Tibial artery (tissue), 4 donors: ENCODE data around the gene POLR1E.

Experiments used
- DNase-seq, 2 donors: peaks; one replicate each; pipeline ENCODE4 v3.0.0-alpha.2; 2019
- H3K27ac ChIP-seq, 2 donors: fragments of 200-600 bp; sonication (generic) in 1 of 2; 1 replicate in 1 of 2; 2 replicates in 1 of 2; pipeline ENCODE4 v1.5.1; 2018 to 2019; ENCODE audit warnings: mild to moderate bottlenecking in 1 of 2
- H3K27me3 ChIP-seq, 2 donors: fragments of 200-600 bp; sonication (generic) in 1 of 2; one replicate each; pipeline versions ENCODE4 v1.5.1 to v1.6.0; 2016 to 2019
- H3K36me3 ChIP-seq, 3 donors: fragments of 200-600 bp; sonication (generic) in 2 of 3; one replicate each; pipeline ENCODE4 v1.5.1; 2016 to 2019; ENCODE audit warnings: mild to moderate bottlenecking in 2 of 3
- H3K4me1 ChIP-seq, 4 donors: fragments of 200-600 bp; sonication (generic) in 2 of 4; 1 replicate in 3 of 4; 2 replicates in 1 of 4; pipeline ENCODE4 v1.5.1; 2016 to 2019
- H3K4me3 ChIP-seq, 2 donors: fragments of 200-600 bp; sonication (generic) in 1 of 2; 1 replicate in 1 of 2; 2 replicates in 1 of 2; pipeline ENCODE4 v1.5.1; 2018 to 2019; ENCODE audit warnings: mild to moderate bottlenecking in 2 of 2
- H3K9me3 ChIP-seq, 3 donors: fragments of 200-600 bp; sonication (generic) in 1 of 3; one replicate each; pipeline ENCODE4 v1.5.1; 2016 to 2019
- CTCF ChIP-seq, 2 experiments: fragments of 200-600 bp in 1 of 2; fragments of 450-650 bp in 1 of 2; IDR thresholded peaks; one replicate each; pipeline ENCODE4 v1.5.1; 2017 to 2019; ENCODE audit warnings: antibody characterized with exemption in 2 of 2, mild to moderate bottlenecking in 1 of 2, moderate library complexity in 1 of 2
- intact Hi-C: fragments of 100-400 bp; cut with DNase I; formaldehyde crosslinking; loops from one replicate; pipeline ENCODE4 v1.15.0; 2023; ENCODE audit warnings: low total_unique reads

POLR1E gene

GRCh38 chr9:37441776-37442370, 43.9 kb upstream of the POLR1E start:
- Histone ChIP-seq H3K36me3 (peaks cover 46 to 66% (median 58%) of the 10 kb centered on the region in 3 donors), H3K9me3 (no peaks in the 10 kb centered on the region), H3K27me3 (no peaks in the 10 kb centered on the region), H3K4me3 (no peak overlapping the region), H3K27ac (no peak overlapping the region), H3K4me1 (peaks cover 0 to 4% (median 0%) of the 10 kb centered on the region in 4 donors)
- intact Hi-C loops = no loop called here
- no peak for TF ChIP-seq CTCF (IDR thresholded peaks at IDR 0.05)
- no peak for DNase-seq

- TF ChIP-seq CTCF (IDR thresholded peaks at IDR 0.05) = no peak
- Histone ChIP-seq H3K27ac (no peak overlapping the region), H3K36me3 (peaks cover 40 to 63% (median 51%) of the 10 kb centered on the region in 3 donors)
Measured at GRCh38 chr9:37442556-37442955, 43.2 kb upstream of the POLR1E start.

GRCh38 chr9:37443566-37443965, 42.2 kb upstream of the POLR1E start:
- H3K27ac ChIP-seq = no peak overlapping the region
- TF ChIP-seq CTCF (IDR thresholded peaks at IDR 0.05) = no peak
- no peaks in the 10 kb centered on the region for H3K9me3 ChIP-seq
- H3K27me3 ChIP-seq = no peaks in the 10 kb centered on the region
- intact Hi-C loops = no loop called here
- no peak for DNase-seq
- peaks cover 30 to 53% (median 42%) of the 10 kb centered on the region in 3 donors for H3K36me3 ChIP-seq
- H3K4me1 ChIP-seq = peaks cover 0 to 4% (median 0%) of the 10 kb centered on the region in 4 donors
- H3K4me3 ChIP-seq = no peak overlapping the region

More at GRCh38 chr9:37442556-37442955, 43.2 kb upstream of the POLR1E start:
- H3K27me3 ChIP-seq = no peaks in the 10 kb centered on the region
- DNase-seq = no peak
- H3K9me3 ChIP-seq = no peaks in the 10 kb centered on the region
- intact Hi-C loops = no loop called here
- H3K4me1 ChIP-seq = peaks cover 0 to 4% (median 0%) of the 10 kb centered on the region in 4 donors
- no peak overlapping the region for H3K4me3 ChIP-seq

- DNase-seq = no peak
- intact Hi-C loops = no loop called here
- peaks cover 25 to 39% (median 32%) of the 10 kb centered on the region in 3 donors for H3K36me3 ChIP-seq
- H3K27me3 ChIP-seq = no peaks in the 10 kb centered on the region
- no peak overlapping the region for H3K27ac ChIP-seq
- H3K4me1 ChIP-seq = peaks cover 0 to 4% (median 0%) of the 10 kb centered on the region in 4 donors
- no peak overlapping the region for H3K4me3 ChIP-seq
- no peaks in the 10 kb centered on the region for H3K9me3 ChIP-seq
- no peak for TF ChIP-seq CTCF (IDR thresholded peaks at IDR 0.05)
Measured at GRCh38 chr9:37444890-37445289, 40.9 kb upstream of the POLR1E start.

- H3K27ac ChIP-seq = no peak overlapping the region
- H3K4me1 ChIP-seq = peaks cover 0 to 4% (median 0%) of the 10 kb centered on the region in 4 donors
- H3K36me3 ChIP-seq = peaks cover 16 to 30% (median 29%) of the 10 kb centered on the region in 3 donors
- intact Hi-C loops = no loop called here
- no peaks in the 10 kb centered on the region for H3K9me3 ChIP-seq
- no peak overlapping the region for H3K4me3 ChIP-seq
- no peak for DNase-seq
- H3K27me3 ChIP-seq = no peaks in the 10 kb centered on the region
- TF ChIP-seq CTCF (IDR thresholded peaks at IDR 0.05) = no peak
Measured at GRCh38 chr9:37445832-37446231, 39.9 kb upstream of the POLR1E start.
